Measurements from ENCODE around the gene OR6J1.
"Not testable (repeated sequence)": the region's sequence is repeated elsewhere in the genome, so short reads cannot be mapped to it uniquely, and the experiment has no call there.

Gene OR6J1

DNA sequence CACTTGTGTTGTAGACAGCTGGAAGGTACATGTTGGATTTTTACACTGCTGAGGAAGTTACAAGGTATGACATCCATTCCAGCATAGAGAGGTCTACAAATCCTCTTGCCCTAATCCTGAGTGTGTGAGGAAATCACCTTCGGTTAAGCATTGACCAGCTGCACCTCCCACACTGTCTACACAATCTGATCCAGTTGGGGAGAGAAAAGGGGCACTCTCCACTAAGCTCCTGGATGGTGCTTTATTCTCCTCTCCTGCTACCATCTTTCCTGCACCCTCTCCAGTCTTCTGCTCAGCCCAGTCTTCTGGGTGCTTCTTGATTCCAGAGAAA, at the start of gene OR6J1:
Gene OR6J1, minus strand, starts transcription at position 48 of the 331 bp plus-strand sequence. CDS start 9,541 bp downstream, outside the sequence.
- DNase-seq, result no peak

DNA sequence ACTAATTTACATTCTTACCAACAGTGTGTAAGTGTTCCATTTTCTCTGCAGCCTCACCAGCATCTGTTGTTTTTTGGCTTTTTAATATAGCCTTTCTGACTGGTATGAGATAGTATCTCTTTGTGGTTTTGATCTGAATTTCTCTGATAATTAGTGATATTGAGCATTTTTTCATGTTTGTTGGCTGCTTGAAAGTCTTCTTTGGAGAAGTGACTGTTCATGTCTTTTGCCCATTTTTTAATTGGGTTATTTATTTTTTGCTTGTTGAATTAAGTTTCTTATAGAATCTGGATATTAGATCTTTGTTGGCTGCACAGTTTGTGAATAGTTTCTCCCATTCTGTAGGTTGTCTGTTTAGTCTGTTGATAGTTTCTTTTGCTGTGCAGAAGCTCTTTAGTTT, 48.0 kb upstream of the OR6J1 start:
- DNase-seq, result no peak

DNA sequence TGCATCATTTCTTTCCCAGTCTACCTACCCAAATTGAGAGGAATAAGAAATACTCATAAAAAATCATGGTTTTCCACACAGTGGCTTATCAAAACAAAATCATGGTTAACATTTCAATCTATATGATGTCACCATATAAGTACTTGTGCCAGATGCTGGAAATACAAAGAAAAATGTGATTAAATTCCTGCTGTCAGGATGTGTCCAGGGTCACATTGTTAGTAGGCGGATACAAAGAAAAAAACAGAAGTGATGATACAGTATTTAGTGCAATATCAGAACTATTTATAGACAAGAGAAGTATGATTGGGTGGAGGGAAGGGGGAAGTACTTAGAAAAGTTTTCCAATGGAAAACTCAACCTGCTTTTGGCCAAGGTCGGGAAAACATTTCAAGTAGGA, 47.0 kb upstream of the OR6J1 start:
- no peak for DNase-seq

DNA sequence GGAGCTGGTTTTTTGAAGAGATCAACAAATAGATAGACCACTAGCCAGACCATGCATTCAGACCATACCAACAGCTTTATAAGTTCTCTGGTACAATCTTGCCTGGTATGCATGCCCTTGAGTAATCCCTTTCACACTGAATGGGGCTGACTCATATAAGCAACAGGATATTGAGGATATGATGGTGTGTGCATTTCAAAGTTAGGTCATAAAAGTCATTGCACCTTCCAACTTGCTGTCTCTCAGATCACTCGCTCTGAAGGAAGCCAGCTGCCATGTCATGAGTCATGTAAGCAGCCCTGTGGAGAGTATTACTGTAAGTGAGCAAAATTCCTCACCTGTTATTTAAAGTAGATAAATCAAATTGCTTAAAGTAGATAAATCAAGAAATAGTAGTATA, 45.0 kb upstream of the OR6J1 start:
- no peak for DNase-seq

DNA sequence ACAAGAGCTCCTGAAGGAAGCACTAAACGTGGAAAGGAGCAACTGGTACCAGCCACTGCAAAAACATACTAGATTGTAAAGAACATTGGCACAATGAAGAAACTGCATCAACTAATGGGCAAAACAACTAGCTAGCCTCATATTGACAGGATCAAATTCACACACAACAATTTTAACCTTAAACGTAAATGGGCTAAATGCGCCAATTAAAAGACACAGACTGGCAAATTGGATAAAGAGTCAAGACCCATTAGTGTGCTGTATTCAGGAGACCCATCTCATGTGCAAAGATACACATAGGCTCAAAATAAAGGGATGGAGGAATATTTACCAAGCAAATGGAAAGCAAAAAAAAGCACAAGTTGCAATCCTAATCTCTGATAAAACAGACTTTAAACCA, 43.8 kb upstream of the OR6J1 start:
- DNase-seq, result not testable (repeated sequence)

DNA sequence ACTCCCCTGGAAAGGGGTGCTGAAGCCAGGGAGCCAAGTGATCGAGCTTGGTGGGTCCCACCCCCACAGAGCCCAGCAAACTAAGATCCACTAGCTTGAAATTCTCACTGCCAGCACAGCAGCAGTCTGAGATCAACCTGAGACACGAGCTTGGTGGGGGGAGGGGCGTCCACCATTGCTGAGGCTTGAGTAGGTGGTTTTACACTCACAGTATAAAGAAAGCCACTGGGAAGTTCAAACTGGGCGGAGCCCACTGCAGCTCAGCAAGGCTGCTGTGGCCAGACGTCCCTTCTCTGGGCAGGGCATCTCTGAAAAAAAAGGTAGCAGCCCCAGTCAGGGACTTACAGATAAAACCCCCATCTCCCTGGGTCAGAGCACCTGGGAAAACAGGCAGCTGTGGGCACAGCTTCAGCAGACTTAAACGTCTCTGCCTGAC, 42.0 kb upstream of the OR6J1 start:
- DNase-seq, result peak; percentile 12

DNA sequence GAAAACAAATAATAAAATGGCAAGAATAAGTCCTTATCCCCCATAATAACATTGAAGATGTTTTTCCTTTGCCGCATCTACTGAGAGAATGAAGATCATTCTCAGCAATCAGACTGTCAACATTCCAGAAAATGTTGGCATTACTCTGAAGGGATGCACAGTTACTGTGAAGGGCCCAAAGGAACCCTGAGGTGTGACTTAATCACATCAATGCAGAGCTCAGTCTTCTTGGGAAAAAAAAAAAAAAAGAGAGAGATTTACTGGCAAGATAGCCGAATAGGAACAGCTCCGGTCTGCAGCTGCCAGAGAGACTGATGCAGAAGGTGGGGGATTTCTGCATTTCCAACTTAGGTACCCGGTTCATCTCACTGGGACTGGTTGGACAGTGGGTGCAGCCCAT, 41.3 kb upstream of the OR6J1 start:
- DNase-seq, result no peak

DNA sequence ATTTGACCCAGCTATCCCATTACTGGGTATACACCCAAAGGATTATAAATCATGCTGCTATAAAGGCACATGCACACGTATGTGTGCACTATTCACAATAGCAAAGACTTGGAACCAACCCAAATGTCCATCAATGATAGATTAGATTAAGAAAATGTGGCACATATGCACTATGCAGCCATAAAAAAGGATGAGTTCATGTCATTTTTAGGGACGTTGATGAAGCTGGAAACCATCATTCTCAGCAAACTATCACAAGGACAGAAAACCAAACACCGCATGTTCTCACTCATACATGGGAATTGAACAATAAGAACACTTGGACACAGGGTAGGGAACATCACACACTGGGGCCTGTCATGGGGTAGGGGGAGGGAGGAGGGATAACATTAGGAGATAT, 39.3 kb upstream of the OR6J1 start:
- DNase-seq, result not testable (repeated sequence)

DNA sequence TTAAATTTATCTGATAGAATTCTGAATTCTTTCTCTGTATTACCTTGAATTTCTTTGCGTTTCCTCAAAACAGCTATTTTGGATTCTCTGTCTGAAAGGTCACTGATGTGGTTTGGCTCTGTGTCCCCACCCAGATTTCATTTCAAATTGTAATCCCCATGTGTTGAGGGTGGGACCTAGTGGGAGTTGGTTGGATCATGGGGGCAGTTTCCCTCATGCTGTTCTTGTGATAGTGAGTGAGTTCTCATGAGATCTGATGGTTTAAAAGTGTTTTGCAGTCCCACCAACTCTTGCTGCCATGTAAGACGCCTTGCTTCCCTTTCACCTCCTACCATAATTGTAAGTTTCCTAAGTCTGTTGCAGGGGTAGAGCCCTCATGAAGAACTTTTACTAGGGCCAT, 34.1 kb upstream of the OR6J1 start:
- no peak for DNase-seq

DNA sequence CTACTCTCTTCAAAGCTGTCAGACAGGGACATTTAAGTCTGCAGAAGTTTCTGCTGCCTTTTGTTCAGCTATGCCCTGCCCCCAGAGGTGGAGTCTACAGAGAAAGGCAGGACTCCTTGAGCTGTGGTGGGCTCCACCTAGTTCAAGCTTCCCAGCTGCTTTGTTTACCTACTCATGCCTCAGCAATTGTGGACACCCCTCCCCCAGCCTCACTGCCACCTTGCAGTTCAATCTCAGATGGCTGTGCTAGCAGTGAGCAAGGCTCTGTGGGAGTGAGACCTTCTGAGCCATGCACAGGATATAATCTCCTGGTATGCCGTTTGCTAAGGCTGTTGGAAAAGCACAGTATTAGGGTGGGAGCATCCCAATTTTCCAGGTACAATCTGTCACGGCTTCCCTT, 33.4 kb upstream of the OR6J1 start:
- DNase-seq, result not testable (repeated sequence)

DNA sequence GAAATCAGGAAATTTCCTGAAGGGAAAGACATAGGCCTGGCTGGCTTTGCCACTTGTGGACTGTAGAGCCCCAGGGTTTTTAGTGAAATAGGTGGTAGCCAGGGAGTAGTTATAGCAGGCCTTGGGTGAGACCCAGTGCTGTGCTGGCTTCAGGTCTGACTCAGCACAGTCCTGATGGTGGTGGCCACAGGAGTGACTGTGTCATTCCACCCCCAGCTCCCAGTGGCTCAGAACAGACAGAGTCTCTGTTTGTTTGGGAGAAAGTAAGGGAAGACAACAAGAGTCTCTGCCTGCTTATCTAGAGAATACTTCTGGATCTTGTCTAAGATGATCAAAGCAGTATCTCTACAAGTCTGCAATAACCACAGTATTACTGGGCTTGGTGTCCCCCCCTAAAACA, 27.5 kb upstream of the OR6J1 start:
- peak; percentile 15 for DNase-seq

DNA sequence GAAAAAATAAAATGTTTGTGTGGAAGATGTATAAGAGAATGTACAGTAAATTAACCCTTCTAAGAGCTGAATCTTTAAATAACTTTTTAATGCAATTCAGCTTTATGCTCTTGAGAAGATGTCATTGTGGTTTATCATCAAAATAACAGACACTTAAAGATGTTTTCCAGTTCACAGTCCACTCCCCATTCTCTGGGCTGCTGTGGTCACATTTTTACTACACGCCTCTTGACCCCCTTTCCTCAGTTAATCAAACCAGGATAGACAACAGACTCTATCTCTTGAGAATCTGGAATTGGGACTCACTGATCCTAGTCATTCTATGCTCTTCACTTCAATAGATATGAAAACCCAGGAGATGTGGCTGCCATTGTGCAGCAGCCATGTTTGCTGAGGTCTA, 24.7 kb upstream of the OR6J1 start:
- no peak for DNase-seq

DNA sequence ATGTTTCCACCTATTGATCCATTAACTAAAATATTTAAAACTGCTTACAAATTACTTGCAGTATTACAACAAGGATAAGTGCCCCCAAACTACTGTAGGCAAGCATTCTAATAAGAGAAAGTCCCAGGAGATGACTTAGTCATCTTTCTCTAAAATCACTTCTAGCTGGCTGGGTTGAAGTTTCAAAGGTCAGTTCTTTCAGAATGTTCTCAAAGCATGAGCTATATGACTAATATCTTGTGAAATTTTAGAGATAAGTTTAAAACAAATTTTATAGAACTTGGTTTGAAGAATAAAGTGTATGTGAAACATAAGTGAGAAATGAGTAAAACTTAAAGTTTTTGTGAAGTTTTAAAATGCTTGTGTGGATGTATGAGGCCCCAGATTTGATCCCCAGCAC, 24.3 kb upstream of the OR6J1 start:
- no peak for DNase-seq

DNA sequence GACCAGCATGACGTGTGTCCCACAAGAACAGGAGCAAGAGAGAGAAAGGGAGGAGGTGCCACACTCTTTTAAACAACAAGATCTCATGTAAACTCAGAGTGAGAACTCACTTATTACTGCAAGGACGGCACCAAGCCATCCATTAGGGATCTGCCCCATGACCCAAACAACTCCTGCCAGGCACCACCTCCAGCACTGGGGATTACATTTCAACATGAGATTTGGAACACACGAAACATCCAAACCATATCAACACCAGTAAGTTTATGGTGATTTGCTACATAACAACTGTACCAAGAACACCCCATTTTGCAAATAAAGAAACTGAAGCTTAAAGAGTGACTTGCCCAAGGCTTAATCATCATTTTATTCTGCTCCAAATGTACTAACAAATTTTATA, 23.7 kb upstream of the OR6J1 start:
- DNase-seq, result no peak

DNA sequence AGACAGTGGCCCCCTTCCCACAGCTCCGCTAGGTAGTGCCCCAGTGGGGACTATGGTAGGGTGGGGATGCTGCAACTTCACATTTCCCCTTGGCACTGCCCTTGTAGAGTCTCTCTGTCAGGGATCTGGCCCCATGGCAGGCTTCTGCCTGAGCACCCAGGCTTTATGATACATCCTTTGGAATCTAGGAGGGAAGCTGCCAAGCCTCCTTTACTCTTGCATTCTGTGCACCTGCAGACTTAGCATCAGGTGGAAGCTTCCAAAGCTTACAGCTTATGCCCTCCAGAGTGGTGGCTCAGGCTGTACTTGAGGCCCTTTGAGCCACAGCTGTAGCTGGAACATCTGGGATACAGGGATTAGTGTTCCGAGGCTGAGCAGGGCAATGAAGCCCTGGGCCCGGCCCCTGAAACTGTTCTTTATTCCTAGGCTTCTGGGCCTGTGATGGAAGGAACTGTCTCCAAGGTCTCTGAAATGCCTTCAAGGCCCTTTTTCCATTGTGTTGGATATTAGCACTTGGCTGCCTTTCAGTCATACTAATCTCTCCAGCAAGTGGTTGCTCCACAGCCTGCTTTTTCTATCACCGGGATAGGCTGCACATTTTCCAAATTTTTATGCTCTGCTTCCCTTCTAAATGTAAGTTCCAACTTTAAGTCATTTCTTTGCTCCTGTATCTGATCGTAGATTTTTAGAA, 22.2 kb upstream of the OR6J1 start:
- no peak for DNase-seq

DNA sequence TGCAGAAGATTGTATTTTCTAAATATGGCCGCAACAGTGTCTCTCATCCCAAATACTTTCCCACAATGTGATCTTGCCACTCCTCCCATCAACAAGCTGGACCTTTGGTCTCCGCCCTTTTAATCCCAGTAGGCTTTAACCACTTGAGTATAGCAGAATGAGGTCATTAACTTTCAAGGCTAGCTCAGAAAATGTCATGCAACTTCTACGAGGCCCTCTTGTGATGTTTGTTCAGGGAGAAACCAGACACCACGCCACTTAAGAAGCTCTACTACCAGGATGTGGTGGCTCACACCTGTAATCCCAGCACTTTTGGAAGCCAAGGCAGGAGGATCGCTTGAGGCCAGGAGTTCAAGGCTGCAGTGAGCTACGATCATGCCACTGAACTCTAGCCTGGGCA, 20.1 kb upstream of the OR6J1 start:
- DNase-seq, result no peak

DNA sequence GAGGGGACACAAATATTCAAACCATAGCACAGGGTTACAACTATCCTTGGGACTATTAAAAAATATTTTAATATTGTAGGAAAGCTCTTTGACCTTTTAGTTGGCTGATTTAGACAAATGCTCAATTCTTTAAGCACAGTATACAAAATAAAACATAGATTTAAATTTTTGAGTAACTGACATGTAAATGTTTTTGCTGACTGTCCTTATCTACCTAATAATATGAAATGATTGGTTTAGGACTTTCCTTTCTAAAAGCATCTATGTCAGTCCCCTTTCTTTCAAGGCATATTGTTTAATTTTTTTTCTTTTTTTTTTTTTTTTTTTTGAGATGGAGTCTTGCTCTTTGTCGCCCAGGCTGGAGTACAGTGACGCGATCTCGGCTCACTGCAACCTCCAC, 16.5 kb upstream of the OR6J1 start:
- DNase-seq, result no peak

DNA sequence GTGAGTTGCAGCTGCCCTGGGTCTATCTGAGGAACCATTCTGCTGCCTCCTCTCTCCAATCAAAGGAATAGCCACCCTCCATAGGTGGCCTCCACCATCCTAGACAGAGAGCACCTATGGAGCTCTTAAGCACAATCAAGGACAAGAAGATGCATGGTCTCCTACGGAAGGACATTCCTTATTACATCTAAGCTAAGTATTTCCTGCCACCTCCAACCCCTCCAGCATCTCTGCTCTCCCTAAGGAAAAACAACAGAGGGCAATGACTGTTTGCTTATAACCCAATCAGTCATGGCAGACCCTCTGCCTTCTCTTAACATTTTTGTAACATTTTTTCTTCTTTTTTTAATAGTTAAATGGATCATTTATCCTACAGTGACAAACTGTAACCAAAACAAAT, 14.8 kb upstream of the OR6J1 start:
- no peak for DNase-seq

DNA sequence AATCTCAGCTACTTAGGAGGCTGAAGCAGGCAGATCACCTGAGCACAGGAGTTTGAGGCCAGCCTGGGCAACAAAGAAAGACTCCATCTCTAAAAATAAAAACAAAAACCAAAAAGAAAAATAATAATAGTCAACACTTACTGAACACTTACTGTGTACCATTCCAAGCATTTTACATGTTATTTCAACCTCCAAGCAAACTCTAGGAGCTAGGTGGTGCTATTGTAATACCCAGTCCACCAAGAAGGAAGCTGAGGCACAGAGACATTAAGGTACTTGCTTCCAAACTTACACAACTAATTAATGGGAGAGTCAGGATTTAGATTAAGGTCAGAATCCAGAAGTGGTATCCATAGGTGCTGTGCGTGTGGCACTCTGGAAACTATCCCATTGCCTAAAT, 13.7 kb upstream of the OR6J1 start:
- DNase-seq, result no peak

DNA sequence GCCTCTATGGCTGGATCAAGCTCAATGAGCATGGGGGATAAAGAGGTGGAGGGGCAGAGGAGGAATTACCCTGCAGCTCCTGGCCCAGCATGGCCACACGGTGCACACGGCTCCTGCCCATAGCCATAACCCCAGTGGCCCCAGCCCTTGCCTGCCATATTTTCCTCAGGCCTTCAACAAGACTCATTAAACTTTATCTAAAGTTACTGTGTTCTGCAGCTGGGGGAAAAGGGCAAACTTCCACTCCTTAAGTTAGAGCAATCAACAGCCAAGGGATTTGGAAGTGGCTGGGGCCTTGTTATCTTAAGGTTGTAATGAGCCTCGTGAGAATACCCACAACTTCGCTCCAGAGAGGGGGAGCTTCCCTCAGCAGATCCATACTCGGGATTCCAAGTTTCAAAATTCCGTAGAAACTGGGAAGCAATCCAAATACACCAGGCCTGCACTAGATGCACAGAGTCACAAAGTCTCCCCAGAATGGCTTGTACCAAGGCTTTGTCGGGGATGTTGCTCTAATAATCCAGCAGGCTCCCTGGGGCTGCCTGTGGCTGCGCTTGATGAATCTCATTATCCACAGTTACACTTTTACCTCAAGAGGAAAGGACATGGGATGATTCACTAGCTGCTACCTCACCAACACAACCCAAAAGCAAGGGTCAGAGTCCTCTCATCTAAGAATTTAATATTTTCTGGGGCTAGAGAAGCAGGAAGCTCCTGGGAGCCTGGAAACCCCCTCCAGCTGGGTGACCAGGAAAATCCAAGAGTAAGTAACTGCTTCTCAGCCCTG, 13.0 kb upstream of the OR6J1 start:
- no peak for DNase-seq

DNA sequence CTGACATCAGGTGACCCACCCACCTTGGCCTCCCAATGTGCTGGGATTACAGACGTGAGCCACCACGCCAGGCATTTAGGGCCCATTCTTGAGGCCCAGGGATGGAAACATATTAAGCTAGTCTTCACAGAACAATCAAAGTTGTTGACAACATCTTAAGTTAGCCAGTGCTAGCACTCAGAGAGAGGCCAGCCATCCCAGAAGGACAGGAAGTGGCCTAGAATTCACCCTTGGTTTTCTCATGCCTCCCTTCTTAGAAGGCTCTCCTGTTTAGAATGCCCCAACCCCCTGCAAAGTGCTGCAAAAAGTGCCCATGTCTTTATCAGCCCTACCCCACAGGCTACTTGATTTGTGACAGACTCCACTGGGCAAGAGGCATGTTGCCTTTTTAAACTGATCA, 12.1 kb upstream of the OR6J1 start:
- DNase-seq, result no peak

DNA sequence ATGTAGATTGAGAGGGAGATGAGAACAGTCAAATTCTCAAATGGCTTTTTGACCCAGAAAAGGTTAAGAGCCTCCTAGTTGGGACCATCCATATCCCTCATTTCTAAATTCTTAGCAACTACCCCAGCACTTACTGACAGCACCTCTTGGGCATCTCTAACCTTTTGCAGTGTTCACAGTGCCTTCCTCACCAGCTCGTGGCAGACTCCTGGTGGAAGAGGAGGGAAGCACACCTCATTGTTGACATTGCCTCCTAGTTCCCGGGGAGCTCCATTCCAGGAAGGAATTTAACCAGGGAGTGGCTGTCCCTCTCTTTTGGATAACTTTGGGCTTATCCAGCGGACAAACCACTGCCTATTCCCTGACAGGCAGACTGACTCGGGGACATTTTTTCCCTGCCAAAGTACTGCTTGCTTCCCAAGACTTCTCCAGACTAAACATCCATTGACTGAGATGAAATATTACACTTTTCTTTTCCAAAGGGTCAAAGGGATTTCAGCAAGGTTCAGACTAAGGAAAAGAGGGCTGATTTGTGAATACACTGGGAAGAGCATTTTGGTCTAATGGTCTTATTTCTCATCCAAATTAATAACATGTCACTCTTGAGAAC, 9.0 kb upstream of the OR6J1 start:
- peak; percentile 66 for DNase-seq

DNA sequence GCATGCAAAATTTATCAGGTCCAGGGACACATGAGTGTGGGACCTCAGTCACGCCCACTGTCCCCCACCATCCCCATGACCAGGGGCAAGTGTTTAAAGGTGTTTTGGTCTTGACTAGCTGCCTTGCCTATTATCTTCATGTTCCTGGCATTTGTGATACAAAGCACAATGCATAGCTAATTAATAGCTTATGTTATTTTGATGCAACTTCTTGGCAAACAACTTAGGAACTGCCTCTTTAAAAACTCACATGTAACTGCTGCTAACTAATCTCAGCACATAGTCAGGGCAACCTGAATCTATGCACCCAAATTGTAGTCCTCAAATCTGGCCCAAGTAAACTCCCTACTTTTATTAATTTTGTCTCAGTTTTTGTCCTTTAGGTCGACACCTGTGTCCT, 7.4 kb upstream of the OR6J1 start:
- no peak for DNase-seq

DNA sequence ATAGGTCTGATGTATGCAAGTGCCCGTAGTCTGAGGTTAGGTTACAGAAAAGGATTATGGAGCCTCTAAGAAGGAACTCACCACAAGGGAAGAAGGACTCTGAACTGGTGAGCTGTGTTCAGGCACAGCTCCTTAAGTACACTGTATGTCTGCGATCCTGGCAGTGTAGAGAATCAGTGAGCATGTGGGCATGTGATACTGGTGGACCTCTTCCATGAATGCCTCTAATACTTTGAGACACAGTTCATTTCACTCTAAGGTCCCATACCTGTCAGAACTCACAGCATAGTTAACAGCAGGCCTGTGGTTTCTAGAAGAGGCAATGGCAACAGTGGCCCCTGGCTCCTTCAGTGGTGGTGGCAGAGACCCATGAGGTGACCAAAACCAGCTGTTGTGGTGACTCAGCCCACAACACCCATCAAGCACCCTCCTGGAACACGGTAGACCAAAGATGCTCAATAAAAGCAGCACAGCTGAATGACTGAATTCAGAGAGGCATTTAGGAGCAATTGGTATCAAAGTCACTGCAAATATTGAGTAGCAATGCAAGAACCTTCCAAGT, 6.9 kb upstream of the OR6J1 start:
- DNase-seq, result peak; percentile 10

Measured in stimulated activated CD4-positive, alpha-beta T cell treated with anti-CD3 and anti-CD28 coated beads, Interleukin-15, amount 100 ng/mL, for 24 hours (primary cell).